VCaP (cell line): ENCODE results near the gene ITIH3.

Experiments
- H3K27ac ChIP-seq: fragments of 450-650 bp; 2 replicates; pipeline ENCODE4 v1.5.1; 2017
- CTCF ChIP-seq: fragments of 450-650 bp; conservative IDR thresholded peaks from 2 replicates; pipeline ENCODE4 v1.5.1; 2017; ENCODE audit warnings: mild to moderate bottlenecking, moderate library complexity

The ITIH3 gene

GRCh38 chr3:52839892-52840545 lies 45.4 kb downstream of the ITIH3 start:
- no peak overlapping the region for H3K27ac ChIP-seq
- TF ChIP-seq CTCF = no peak

GRCh38 chr3:52841211-52841980 lies 46.8 kb downstream of the ITIH3 start:
- no peak overlapping the region for H3K27ac ChIP-seq
- TF ChIP-seq CTCF = no peak

GRCh38 chr3:52841981-52842340 lies 47.4 kb downstream of the ITIH3 start:
- no peak overlapping the region for H3K27ac ChIP-seq
- no peak for TF ChIP-seq CTCF

GRCh38 chr3:52842424-52842823 lies 47.8 kb downstream of the ITIH3 start:
- H3K27ac ChIP-seq = no peak overlapping the region

GRCh38 chr3:52843108-52843865 lies 48.7 kb downstream of the ITIH3 start:
- TF ChIP-seq CTCF = no peak
- H3K27ac ChIP-seq = no peak overlapping the region

More at GRCh38 chr3:52842424-52842823, 47.8 kb downstream of the ITIH3 start:
- no peak for TF ChIP-seq CTCF

- TF ChIP-seq CTCF = no peak
- H3K27ac ChIP-seq = no peak overlapping the region
These were observed 49.3 kb downstream of the ITIH3 start for GRCh38 chr3:52843881-52844280.

GRCh38 chr3:52844290-52844975 lies 49.8 kb downstream of the ITIH3 start:
- no peak overlapping the region for H3K27ac ChIP-seq
- no peak for TF ChIP-seq CTCF
